ENCODE data around the gene CDIP1. TPM values are rescaled to one million over a fixed set of nuclear protein-coding genes. Genes with fewer than 3 reads are reported as not detected.
A peak's percentile ranks its signal among the peaks of the same experiment; 100 is the strongest.

CDIP1 gene
- total RNA-seq, 1 donor from 2014 or later: 38.4 TPM

DNA sequence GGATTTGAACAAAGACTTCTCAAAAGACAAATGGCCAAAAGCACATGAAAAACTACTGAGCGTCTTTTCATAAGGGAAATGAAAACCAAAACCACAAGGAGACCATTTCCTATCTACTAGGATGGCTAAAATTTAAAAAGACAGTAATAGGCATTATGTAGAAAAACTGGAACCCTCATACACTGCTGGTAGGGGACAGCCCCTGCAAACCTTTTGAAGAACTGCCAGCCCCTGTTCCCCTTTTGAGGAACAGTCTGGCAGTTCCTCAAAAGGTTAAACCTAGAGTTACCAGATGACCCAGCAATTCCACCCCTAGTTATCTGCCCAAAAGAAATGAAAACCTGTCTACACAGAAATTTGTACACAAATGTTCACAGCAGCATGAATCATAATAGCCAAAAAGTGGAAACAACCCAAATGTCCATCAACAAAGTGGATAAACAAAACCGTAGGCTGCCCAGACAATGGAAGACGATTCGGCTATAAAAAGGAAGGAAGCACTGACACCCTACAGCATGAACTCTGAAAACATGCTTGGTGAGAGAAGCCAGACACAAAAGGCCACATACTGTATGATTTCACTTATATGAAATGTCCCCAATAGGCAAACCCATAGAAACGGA lies 22.9 kb downstream of the CDIP1 start:
- no peak for DNase-seq (ENCODE audit: low read depth)

DNA sequence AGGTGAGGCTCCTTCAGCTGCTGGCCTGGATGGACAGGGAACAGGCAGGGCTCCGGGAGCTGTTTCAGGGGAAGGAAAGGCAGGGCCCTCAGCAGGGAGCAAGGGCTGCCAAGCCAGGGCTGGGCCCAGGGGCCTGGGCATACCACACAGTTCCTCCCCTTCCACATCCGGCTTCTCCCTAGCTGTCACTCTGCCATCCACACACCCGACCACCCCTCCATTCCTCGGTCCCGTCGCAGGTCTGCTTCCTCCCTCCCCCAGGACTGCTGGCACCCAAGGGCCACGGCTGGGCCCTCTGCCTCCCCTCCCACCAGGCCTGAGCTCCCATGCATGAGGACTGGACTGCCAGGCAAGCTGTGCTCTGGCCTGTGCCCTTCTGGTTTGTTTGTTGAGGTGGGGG lies 24.0 kb downstream of the CDIP1 start:
- DNase-seq (ENCODE audit: low read depth): no peak

- no peak for DNase-seq (ENCODE audit: low read depth)
These were observed 24.7 kb downstream of the CDIP1 start for GRCh38 chr16:4513881-4514280.

- no peak for DNase-seq (ENCODE audit: low read depth)
These were observed 25.3 kb downstream of the CDIP1 start for GRCh38 chr16:4513086-4513860.

DNA sequence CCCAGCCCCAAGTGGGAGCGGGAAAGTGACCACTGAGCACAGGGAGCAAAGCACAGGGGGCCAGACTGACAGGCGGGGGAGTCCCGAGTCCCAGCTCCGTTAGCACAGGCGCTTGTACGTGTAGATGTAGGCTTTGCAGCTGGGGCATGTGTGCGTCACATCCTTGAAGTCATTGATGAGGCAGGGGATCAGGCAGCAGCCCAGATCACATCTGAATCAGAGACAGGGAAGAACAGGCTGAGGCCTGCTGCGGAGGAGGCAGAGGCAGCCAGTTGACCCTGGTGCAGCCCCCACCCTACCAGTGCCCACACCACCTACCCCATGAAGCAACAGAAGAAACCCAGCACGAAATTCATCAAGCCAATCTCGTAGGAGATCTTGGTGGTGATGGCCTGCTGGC lies 26.1 kb downstream of the CDIP1 start:
- DNase-seq (ENCODE audit: low read depth): no peak

DNA sequence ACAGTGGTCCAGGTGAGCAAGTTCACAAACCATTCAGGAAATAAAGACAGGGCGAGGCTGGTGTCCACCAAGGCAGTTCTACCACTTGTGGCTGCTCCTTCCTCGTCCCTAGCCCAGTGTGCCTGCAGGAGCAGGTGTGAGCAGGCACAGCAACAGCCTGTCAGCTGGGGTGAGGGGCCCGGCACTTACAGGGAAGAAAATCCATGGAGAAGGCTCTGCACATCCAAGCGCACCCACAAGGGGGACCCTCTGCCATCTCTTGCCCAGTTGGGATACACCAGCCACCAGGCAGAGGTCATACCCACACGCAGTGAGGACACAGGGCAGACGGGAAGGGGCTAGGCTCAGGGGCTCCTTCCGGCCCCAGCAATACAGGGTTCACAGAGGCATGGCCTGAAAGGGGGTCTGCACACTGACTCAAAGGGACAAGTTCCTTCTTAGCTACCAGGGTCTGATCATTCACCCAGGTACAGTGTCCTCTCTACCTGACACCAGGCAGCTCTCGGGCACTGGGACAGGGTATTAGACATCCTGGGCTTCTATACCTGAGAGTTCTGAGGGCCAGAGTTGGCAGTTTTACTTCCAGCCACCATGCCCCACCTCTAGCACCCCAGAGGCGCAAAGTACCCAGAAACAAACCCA lies 27.0 kb downstream of the CDIP1 start:
- peak; percentile 76 for DNase-seq (ENCODE audit: low read depth)

GRCh38 chr16:4510747-4511426 lies 27.7 kb downstream of the CDIP1 start:
- DNase-seq (ENCODE audit: low read depth): no peak

- DNase-seq (ENCODE audit: low read depth): no peak
These were observed 28.4 kb downstream of the CDIP1 start for GRCh38 chr16:4510131-4510530.

GRCh38 chr16:4509420-4509819 lies 29.2 kb downstream of the CDIP1 start:
- no peak for DNase-seq (ENCODE audit: low read depth)

DNA sequence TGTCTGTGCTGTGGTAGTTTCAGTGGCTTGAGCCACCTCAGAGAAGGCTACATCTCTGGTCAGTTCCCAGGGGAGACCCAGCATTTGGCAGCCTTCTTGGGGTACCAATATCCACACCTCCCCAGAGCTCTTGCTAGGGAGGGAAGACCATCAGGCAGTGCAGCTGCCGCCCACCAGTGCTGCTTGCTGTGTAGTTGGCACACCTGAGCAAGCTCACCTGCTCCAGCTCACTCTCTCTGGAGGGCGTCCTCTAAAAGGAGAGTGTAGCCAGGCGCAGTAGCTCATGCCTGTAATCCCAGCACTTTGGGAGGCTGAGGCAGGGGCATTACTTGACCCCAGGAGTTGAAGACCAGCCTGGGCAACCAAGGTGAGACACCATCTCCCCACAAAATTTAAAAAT lies 29.8 kb downstream of the CDIP1 start:
- no peak for DNase-seq (ENCODE audit: low read depth)

DNA sequence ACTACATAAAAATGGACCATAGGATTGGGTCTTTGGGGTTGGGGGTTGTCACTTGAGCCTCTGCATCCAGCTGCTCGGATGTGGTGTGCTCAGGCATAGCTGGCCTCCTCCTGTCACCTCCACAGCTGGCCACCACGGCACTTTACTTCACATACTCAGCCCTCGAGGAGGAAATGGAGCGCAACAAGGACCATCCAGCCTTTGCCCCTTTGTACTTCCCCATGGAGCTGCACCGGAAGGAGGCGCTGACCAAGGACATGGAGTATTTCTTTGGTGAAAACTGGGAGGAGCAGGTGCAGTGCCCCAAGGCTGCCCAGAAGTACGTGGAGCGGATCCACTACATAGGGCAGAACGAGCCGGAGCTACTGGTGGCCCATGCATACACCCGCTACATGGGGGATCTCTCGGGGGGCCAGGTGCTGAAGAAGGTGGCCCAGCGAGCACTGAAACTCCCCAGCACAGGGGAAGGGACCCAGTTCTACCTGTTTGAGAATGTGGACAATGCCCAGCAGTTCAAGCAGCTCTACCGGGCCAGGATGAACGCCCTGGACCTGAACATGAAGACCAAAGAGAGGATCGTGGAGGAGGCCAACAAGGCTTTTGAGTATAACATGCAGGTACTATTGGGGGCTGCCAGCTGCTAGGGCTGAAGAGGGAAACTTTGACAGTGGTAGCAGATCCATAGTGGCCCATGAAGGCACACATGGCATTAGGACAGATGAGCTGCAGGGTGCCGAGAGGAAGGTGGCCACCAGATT lies 30.8 kb downstream of the CDIP1 start:
- DNase-seq (ENCODE audit: low read depth): no peak

- DNase-seq (ENCODE audit: low read depth): peak; percentile 88
These were observed 32.1 kb downstream of the CDIP1 start for GRCh38 chr16:4506450-4506849.

- no peak for DNase-seq (ENCODE audit: low read depth)
These were observed 33.0 kb downstream of the CDIP1 start for GRCh38 chr16:4505356-4506147.

GRCh38 chr16:4501071-4501478 lies 37.5 kb downstream of the CDIP1 start:
- peak; percentile 28 for DNase-seq (ENCODE audit: low read depth)

DNA sequence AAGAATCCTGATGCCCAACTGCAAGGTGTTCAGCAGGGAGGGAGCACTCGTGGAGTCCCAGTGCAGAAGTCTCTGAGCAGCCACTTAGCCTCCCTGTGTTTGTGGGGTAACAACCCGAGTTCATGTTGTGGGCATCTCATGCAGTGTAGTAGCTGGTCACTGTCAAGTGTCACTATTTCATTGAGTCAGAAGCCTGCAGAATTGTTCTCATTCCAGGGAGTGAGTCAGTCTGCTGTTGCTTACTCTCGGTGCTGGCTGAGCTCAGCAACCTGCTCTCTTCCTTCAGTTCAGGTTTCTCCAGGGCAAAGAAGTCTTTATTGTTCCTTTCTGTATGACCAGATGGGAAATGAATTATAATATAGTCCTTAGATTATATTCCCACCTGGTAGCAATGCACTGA lies 38.3 kb downstream of the CDIP1 start:
- peak; percentile 74 for DNase-seq (ENCODE audit: low read depth)

DNA sequence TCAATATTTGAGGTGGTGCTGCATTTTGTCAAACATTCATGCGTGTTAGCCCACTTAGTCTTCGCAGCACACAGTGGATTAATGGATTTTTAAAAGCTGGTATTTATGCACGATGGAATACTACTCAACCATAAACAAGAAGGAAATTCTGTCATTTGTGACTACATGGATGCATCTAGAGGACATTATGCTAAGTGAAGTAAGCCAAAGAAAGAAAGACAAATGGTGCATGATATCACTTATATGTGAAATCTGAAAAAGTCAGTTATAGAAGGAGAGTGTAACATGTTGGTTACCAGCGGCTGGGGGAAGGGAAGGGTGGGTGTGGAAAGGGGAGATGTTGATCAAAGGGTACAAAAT lies 39.4 kb downstream of the CDIP1 start:
- no peak for DNase-seq (ENCODE audit: low read depth)

GRCh38 chr16:4498546-4499195 lies 39.9 kb downstream of the CDIP1 start:
- DNase-seq (ENCODE audit: low read depth): no peak

DNA sequence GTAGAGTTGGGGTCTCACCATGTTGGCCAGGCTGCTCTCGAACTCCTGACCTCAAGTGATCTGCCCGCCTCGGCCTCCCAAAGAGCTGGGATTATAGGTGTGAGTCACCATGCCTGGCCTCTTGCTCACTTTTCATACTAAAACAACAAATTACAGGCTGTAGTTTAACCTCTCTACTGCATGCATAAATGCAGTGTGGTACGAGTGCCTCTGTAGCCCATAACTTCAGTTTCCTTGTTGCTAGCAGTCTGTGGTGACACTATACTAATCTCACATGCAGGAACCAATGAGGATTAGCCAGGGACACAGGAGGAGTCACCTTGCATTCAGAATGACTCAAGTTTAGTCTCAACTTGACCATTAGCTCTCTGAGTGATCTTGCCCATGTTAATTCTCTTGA lies 42.3 kb downstream of the CDIP1 start:
- no peak for DNase-seq (ENCODE audit: low read depth)

- no peak for DNase-seq (ENCODE audit: low read depth)
These were observed 42.8 kb downstream of the CDIP1 start for GRCh38 chr16:4495766-4496165.

All from myocyte (in vitro differentiated cells).